ENCODE results near the gene CNNM1. TPM values are rescaled to one million over a fixed set of nuclear protein-coding genes. Genes with fewer than 3 reads are reported as not detected.
A peak's percentile ranks its signal among the peaks of the same experiment; 100 is the strongest.

The CNNM1 gene
- total RNA-seq, 1 experiment from 2014 or later: 0.90 TPM

DNA sequence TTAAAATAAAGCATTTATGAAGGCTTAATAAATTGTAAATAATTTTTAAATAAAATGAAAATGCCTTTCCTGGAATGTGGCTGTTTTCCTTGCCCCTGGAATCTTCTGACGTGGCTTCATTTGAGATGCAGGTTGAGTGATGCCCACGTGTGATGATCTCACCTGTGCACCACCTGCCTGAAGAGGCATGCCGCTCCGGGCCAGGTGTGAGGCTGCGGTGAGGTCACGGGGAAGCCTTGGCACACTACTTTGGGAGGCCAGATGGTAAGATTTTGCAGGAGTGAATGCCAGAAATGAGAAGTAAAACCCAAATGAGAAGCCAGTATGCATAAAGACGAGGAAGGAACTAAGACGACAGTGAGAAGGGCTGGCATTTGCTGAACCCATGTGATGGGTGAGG, 65.1 kb downstream of the CNNM1 start (continued):
- no peak for TF ChIP-seq MLX (CRISPR knock-in tag; IDR thresholded peaks at IDR 0.05)

DNA sequence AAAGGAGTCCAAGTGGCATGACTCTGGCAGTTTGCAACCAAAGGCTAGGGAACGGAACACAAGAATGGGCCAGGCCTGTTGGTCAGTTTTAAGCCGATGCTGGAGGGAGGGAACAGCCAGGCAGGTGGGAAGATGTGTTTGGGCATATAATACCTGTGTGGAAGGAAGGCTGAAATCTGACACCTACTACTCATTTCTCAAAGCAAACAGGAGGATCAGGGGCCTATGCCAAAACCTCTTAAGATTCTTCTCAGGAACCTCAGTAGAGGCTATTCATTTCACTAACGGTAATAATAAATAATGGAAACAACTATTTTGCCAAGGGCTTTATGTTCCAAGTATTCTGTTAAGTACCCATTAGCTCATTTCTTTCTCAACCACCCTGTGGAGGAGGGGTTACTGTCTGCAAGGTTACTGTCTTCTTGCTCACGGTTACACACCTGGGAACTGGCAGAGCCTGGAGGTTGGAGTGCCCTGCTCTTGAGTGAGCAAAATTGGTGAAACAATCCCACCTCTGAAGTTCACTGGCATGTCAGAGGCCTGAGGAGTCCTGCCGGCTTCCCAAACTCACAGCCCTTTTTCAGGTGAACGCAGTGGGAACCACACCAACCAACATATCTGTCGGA, 65.7 kb downstream of the CNNM1 start:
- H3K4me3 Mint-ChIP-seq: no peak overlapping the region; the same call in 1 of the 2 replicates
- ChIA-PET POLR2A (no interaction called here), CTCF (no interaction called here)
- no peaks in the 10 kb centered on the region for H3K9me3 Mint-ChIP-seq
- H3K27me3 Mint-ChIP-seq (ENCODE audit: low read depth): no peaks in the 10 kb centered on the region
- H3K4me1 Mint-ChIP-seq: peaks cover 46% of the 10 kb centered on the region
- peak; percentile 34; the same call in 1 of the 2 replicates for ATAC-seq
- DNase-seq (ENCODE audit: low spot score): no peak
- H3K27ac Mint-ChIP-seq: peak overlapping the region; percentile 62; the same call in 1 of the 2 replicates
- H3K36me3 Mint-ChIP-seq: peaks cover 19% of the 10 kb centered on the region
- no peak for TF ChIP-seq ZNF416 (CRISPR knock-in tag; IDR thresholded peaks at IDR 0.05)
- 0 out of 2 replicates have a peak, but pooled peaks have one; percentile 8 for TF ChIP-seq ZNF121 (CRISPR knock-in tag; IDR thresholded peaks at IDR 0.05)

- TF ChIP-seq GABPB1 (CRISPR knock-in tag; IDR thresholded peaks at IDR 0.05) (peak; percentile 26; the same call in 1 of the 2 replicates), RELA (CRISPR knock-in tag; IDR thresholded peaks at IDR 0.05; ENCODE audit: borderline replicate concordance) (no peak), RORB (CRISPR knock-in tag; IDR thresholded peaks at IDR 0.05) (no peak), TEAD4 (CRISPR knock-in tag; IDR thresholded peaks at IDR 0.05) (no peak)
- peaks cover 21% of the 10 kb centered on the region for H3K36me3 Mint-ChIP-seq
- H3K4me3 Mint-ChIP-seq: no peak overlapping the region
- ATAC-seq (no peak), DNase-seq (ENCODE audit: low spot score) (no peak)
- H3K27ac Mint-ChIP-seq: peak overlapping the region; percentile 62; the same call in 1 of the 2 replicates
- H3K9me3 Mint-ChIP-seq: no peaks in the 10 kb centered on the region
- CTCF ChIA-PET: no interaction called here
- POLR2A ChIA-PET: no interaction called here
- no peaks in the 10 kb centered on the region for H3K27me3 Mint-ChIP-seq (ENCODE audit: low read depth)
- peaks cover 46% of the 10 kb centered on the region for H3K4me1 Mint-ChIP-seq
Measured at GRCh38 chr10:99395750-99396445, 66.7 kb downstream of the CNNM1 start.

- H3K4me3 Mint-ChIP-seq: no peak overlapping the region
- H3K27me3 Mint-ChIP-seq (ENCODE audit: low read depth): no peaks in the 10 kb centered on the region
- no peak for ATAC-seq
- H3K36me3 Mint-ChIP-seq: peaks cover 25% of the 10 kb centered on the region
- CTCF ChIA-PET: no interaction called here
- DNase-seq (ENCODE audit: low spot score): no peak
- TF ChIP-seq, protein P1, sequence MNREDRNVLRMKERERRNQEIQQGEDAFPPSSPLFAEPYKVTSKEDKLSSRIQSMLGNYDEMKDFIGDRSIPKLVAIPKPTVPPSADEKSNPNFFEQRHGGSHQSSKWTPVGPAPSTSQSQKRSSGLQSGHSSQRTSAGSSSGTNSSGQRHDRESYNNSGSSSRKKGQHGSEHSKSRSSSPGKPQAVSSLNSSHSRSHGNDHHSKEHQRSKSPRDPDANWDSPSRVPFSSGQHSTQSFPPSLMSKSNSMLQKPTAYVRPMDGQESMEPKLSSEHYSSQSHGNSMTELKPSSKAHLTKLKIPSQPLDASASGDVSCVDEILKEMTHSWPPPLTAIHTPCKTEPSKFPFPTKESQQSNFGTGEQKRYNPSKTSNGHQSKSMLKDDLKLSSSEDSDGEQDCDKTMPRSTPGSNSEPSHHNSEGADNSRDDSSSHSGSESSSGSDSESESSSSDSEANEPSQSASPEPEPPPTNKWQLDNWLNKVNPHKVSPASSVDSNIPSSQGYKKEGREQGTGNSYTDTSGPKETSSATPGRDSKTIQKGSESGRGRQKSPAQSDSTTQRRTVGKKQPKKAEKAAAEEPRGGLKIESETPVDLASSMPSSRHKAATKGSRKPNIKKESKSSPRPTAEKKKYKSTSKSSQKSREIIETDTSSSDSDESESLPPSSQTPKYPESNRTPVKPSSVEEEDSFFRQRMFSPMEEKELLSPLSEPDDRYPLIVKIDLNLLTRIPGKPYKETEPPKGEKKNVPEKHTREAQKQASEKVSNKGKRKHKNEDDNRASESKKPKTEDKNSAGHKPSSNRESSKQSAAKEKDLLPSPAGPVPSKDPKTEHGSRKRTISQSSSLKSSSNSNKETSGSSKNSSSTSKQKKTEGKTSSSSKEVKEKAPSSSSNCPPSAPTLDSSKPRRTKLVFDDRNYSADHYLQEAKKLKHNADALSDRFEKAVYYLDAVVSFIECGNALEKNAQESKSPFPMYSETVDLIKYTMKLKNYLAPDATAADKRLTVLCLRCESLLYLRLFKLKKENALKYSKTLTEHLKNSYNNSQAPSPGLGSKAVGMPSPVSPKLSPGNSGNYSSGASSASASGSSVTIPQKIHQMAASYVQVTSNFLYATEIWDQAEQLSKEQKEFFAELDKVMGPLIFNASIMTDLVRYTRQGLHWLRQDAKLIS (CRISPR knock-in tag; IDR thresholded peaks at IDR 0.05; ENCODE audit: borderline replicate concordance): no peak
- TF ChIP-seq HMGXB4 (CRISPR knock-in tag; IDR thresholded peaks at IDR 0.05): no peak
- no peak for TF ChIP-seq ZNF138 (CRISPR knock-in tag; conservative IDR thresholded peaks at IDR 0.05)
- TF ChIP-seq, protein P2, sequence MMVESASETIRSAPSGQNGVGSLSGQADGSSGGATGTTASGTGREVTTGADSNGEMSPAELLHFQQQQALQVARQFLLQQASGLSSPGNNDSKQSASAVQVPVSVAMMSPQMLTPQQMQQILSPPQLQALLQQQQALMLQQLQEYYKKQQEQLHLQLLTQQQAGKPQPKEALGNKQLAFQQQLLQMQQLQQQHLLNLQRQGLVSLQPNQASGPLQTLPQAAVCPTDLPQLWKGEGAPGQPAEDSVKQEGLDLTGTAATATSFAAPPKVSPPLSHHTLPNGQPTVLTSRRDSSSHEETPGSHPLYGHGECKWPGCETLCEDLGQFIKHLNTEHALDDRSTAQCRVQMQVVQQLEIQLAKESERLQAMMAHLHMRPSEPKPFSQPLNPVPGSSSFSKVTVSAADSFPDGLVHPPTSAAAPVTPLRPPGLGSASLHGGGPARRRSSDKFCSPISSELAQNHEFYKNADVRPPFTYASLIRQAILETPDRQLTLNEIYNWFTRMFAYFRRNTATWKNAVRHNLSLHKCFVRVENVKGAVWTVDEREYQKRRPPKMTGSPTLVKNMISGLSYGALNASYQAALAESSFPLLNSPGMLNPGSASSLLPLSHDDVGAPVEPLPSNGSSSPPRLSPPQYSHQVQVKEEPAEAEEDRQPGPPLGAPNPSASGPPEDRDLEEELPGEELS (CRISPR knock-in tag; IDR thresholded peaks at IDR 0.05): no peak
- no peak for TF ChIP-seq CBFB (CRISPR knock-in tag; IDR thresholded peaks at IDR 0.05; ENCODE audit: low read depth)
- no peak for TF ChIP-seq ZBTB43 (CRISPR knock-in tag; IDR thresholded peaks at IDR 0.05)
- TF ChIP-seq OVOL2 (CRISPR knock-in tag; IDR thresholded peaks at IDR 0.05; ENCODE audit: borderline replicate concordance): no peak
- no peak for TF ChIP-seq JUN (CRISPR knock-in tag; IDR thresholded peaks at IDR 0.05)
- no peak for TF ChIP-seq ZNF232 (CRISPR knock-in tag; IDR thresholded peaks at IDR 0.05)
- POLR2A ChIA-PET: no interaction called here
- H3K9me3 Mint-ChIP-seq: no peaks in the 10 kb centered on the region
- no peak overlapping the region for H3K27ac Mint-ChIP-seq
- H3K4me1 Mint-ChIP-seq: peaks cover 46% of the 10 kb centered on the region
Measured at GRCh38 chr10:99396471-99396870, 67.3 kb downstream of the CNNM1 start.
